WTC11 (cell line): ENCODE measurements around the gene SYT1.

Experiments
- TF ChIP-seq, protein P1 (sequence below): fragments of 200-600 bp; IDR thresholded peaks from 2 replicates; pipeline ENCODE4 v1.8.0; 2022; ENCODE audit warnings: antibody characterized with exemption
- TF ChIP-seq, protein P2 (sequence below): sonication (generic); formaldehyde crosslinking; IDR thresholded peaks from 2 replicates; pipeline ENCODE4 v1.8.1; 2023; ENCODE audit warnings: mild to moderate bottlenecking, missing genetic modification reagents

DNA sequence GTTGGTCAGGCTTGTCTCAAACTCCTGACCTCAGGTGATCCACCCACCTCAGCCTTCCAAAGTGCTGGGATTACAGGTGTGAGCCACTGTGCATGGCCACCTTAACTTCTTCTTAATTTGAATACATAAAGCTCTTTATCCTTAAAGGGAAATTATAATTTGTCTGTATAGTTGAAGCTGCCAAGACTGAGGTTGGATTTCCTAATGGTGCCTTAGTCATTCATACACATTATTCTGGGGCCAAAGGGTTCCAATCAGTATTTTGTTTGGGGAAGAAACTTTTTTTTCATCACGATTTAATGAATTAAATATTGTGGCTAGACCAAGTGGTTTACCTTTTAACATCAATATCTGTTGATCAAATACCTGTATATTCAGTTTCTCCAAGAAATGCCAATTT lies 135.9 kb downstream of the SYT1 start:
- TF ChIP-seq, protein P1, sequence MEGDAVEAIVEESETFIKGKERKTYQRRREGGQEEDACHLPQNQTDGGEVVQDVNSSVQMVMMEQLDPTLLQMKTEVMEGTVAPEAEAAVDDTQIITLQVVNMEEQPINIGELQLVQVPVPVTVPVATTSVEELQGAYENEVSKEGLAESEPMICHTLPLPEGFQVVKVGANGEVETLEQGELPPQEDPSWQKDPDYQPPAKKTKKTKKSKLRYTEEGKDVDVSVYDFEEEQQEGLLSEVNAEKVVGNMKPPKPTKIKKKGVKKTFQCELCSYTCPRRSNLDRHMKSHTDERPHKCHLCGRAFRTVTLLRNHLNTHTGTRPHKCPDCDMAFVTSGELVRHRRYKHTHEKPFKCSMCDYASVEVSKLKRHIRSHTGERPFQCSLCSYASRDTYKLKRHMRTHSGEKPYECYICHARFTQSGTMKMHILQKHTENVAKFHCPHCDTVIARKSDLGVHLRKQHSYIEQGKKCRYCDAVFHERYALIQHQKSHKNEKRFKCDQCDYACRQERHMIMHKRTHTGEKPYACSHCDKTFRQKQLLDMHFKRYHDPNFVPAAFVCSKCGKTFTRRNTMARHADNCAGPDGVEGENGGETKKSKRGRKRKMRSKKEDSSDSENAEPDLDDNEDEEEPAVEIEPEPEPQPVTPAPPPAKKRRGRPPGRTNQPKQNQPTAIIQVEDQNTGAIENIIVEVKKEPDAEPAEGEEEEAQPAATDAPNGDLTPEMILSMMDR = no peak
- TF ChIP-seq, protein P2, sequence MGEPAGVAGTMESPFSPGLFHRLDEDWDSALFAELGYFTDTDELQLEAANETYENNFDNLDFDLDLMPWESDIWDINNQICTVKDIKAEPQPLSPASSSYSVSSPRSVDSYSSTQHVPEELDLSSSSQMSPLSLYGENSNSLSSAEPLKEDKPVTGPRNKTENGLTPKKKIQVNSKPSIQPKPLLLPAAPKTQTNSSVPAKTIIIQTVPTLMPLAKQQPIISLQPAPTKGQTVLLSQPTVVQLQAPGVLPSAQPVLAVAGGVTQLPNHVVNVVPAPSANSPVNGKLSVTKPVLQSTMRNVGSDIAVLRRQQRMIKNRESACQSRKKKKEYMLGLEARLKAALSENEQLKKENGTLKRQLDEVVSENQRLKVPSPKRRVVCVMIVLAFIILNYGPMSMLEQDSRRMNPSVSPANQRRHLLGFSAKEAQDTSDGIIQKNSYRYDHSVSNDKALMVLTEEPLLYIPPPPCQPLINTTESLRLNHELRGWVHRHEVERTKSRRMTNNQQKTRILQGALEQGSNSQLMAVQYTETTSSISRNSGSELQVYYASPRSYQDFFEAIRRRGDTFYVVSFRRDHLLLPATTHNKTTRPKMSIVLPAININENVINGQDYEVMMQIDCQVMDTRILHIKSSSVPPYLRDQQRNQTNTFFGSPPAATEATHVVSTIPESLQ (CRISPR knock-in tag) = no peak
